Measurements from ENCODE around the gene SLC26A6. TPM values are rescaled to one million over a fixed set of nuclear protein-coding genes. Genes with fewer than 3 reads are reported as not detected.

Gene SLC26A6
- total and polyA plus RNA-seq, 4 donors: 4.4 to 13.1 (median 6.3) TPM

DNA sequence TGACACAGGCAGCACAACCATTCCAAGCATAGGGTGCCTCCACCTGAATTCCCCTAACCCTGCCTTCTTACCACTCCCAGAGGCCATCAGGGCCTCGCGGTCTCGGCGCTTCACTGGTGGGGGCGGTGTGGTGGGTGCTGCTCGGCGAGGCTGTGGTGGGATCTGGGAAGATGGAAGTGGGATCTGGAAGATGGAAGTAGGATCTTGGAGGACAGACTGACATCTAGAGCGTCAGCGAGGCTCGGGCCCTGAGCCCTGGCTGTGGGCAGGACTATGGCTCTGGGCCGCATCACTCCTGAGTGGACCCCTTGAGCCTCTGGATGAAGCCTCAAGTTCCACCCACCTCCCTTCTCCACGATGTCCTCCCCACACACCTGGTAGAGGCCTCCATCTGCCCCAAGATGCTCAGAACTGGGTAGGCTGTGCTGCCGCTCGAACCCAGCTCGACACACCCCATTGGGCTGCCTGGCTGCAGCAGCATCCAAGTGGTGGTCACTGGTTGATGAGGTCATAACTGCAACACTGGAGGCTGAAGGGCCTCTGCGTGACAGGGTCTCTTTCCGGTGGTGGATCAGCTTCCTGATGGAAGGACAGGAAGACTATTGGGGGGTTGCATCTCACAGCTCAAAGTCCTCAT lies 46.8 kb upstream of the SLC26A6 start:
- Histone ChIP-seq H3K9ac (ENCODE audit: low read depth in 1 of 2, low read length in 2 of 2) (no peak overlapping the region), H3K9me3 (ENCODE audit: control insufficient read depth in 4 of 4, low read length in 3 of 4) (no peaks in the 10 kb centered on the region), H3K4me1 (ENCODE audit: control insufficient read depth in 4 of 4, insufficient read depth in 4 of 4, low read length in 3 of 4) (peaks cover 3 to 29% (median 24%) of the 10 kb centered on the region in 4 donors), H3K27me3 (ENCODE audit: control insufficient read depth in 4 of 4, insufficient read depth in 4 of 4, low read length in 3 of 4) (no peaks in the 10 kb centered on the region), H3K27ac (ENCODE audit: low read depth in 1 of 2, low read length in 2 of 2) (no peak overlapping the region), H3K36me3 (ENCODE audit: control insufficient read depth in 4 of 4, insufficient read depth in 3 of 4, low read depth in 1 of 4, low read length in 3 of 4) (peaks cover 12 to 44% (median 17%) of the 10 kb centered on the region in 4 donors), H3K4me3 (ENCODE audit: low read depth in 1 of 3, low read length in 3 of 3) (no peak overlapping the region)
- WGBS: 97% methylated on average over 17 of the region's 17 CpGs
- no peak for TF ChIP-seq HNF4A (conservative IDR thresholded peaks at IDR 0.05)
- TF ChIP-seq, protein P1, sequence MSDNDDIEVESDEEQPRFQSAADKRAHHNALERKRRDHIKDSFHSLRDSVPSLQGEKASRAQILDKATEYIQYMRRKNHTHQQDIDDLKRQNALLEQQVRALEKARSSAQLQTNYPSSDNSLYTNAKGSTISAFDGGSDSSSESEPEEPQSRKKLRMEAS (IDR thresholded peaks at IDR 0.05): no peak
- TF ChIP-seq, protein P2, sequence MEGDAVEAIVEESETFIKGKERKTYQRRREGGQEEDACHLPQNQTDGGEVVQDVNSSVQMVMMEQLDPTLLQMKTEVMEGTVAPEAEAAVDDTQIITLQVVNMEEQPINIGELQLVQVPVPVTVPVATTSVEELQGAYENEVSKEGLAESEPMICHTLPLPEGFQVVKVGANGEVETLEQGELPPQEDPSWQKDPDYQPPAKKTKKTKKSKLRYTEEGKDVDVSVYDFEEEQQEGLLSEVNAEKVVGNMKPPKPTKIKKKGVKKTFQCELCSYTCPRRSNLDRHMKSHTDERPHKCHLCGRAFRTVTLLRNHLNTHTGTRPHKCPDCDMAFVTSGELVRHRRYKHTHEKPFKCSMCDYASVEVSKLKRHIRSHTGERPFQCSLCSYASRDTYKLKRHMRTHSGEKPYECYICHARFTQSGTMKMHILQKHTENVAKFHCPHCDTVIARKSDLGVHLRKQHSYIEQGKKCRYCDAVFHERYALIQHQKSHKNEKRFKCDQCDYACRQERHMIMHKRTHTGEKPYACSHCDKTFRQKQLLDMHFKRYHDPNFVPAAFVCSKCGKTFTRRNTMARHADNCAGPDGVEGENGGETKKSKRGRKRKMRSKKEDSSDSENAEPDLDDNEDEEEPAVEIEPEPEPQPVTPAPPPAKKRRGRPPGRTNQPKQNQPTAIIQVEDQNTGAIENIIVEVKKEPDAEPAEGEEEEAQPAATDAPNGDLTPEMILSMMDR (IDR thresholded peaks at IDR 0.05; ENCODE audit: low read depth, low read length, missing input control): no peak
- no peak for TF ChIP-seq YY1 (IDR thresholded peaks at IDR 0.05)
- TF ChIP-seq, protein P3, sequence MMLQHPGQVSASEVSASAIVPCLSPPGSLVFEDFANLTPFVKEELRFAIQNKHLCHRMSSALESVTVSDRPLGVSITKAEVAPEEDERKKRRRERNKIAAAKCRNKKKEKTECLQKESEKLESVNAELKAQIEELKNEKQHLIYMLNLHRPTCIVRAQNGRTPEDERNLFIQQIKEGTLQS (IDR thresholded peaks at IDR 0.05): no peak
- TF ChIP-seq RXRA (IDR thresholded peaks at IDR 0.05): no peak
- no peak for TF ChIP-seq JUND (IDR thresholded peaks at IDR 0.05)
- TF ChIP-seq EGR1 (IDR thresholded peaks at IDR 0.05; ENCODE audit: low read depth in 2 of 2): no peak
- no peak for TF ChIP-seq FOXA1 (IDR thresholded peaks at IDR 0.05)
- no peak for TF ChIP-seq GABPA (IDR thresholded peaks at IDR 0.05 in 1 of 2, conservative IDR thresholded peaks at IDR 0.05 in 1 of 2)
- TF ChIP-seq, protein P4, sequence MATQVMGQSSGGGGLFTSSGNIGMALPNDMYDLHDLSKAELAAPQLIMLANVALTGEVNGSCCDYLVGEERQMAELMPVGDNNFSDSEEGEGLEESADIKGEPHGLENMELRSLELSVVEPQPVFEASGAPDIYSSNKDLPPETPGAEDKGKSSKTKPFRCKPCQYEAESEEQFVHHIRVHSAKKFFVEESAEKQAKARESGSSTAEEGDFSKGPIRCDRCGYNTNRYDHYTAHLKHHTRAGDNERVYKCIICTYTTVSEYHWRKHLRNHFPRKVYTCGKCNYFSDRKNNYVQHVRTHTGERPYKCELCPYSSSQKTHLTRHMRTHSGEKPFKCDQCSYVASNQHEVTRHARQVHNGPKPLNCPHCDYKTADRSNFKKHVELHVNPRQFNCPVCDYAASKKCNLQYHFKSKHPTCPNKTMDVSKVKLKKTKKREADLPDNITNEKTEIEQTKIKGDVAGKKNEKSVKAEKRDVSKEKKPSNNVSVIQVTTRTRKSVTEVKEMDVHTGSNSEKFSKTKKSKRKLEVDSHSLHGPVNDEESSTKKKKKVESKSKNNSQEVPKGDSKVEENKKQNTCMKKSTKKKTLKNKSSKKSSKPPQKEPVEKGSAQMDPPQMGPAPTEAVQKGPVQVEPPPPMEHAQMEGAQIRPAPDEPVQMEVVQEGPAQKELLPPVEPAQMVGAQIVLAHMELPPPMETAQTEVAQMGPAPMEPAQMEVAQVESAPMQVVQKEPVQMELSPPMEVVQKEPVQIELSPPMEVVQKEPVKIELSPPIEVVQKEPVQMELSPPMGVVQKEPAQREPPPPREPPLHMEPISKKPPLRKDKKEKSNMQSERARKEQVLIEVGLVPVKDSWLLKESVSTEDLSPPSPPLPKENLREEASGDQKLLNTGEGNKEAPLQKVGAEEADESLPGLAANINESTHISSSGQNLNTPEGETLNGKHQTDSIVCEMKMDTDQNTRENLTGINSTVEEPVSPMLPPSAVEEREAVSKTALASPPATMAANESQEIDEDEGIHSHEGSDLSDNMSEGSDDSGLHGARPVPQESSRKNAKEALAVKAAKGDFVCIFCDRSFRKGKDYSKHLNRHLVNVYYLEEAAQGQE (IDR thresholded peaks at IDR 0.05): no peak
- no peak for TF ChIP-seq RAD21 (IDR thresholded peaks at IDR 0.05)
- TF ChIP-seq NR2F2 (IDR thresholded peaks at IDR 0.05): no peak
- no peak for TF ChIP-seq FOXA2 (IDR thresholded peaks at IDR 0.05)
- TF ChIP-seq SP1 (IDR thresholded peaks at IDR 0.05): no peak
- TF ChIP-seq HNF4G (IDR thresholded peaks at IDR 0.05): no peak
- TF ChIP-seq TAF1 (conservative IDR thresholded peaks at IDR 0.05): no peak
- TF ChIP-seq, protein P5, sequence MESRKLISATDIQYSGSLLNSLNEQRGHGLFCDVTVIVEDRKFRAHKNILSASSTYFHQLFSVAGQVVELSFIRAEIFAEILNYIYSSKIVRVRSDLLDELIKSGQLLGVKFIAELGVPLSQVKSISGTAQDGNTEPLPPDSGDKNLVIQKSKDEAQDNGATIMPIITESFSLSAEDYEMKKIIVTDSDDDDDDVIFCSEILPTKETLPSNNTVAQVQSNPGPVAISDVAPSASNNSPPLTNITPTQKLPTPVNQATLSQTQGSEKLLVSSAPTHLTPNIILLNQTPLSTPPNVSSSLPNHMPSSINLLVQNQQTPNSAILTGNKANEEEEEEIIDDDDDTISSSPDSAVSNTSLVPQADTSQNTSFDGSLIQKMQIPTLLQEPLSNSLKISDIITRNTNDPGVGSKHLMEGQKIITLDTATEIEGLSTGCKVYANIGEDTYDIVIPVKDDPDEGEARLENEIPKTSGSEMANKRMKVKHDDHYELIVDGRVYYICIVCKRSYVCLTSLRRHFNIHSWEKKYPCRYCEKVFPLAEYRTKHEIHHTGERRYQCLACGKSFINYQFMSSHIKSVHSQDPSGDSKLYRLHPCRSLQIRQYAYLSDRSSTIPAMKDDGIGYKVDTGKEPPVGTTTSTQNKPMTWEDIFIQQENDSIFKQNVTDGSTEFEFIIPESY (IDR thresholded peaks at IDR 0.05): no peak
- no peak for DNase-seq (ENCODE audit: low spot score)
